ENCODE data around the gene TNFRSF19.

TNFRSF19 gene

GRCh38 chr13:23608701-23609413 is 38.6 kb downstream of the TNFRSF19 start:
- no peak for DNase-seq

DNA sequence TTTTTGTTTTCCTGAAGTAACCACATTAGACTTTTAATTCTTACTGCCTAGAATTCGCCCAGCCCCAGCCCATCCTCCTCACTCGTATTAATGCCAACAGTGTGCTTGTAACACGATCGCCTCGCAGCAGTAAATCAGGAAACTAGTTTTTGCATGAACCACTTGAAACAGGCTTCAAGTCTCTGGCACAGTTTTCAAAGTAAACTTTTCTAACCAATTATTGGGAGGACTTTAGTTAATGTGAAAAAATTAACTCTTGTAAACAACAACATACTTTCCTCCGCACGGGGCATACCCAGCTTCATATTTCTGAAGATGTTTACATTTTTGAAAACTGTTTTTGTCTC is 39.2 kb downstream of the TNFRSF19 start:
- no peak for DNase-seq

DNA sequence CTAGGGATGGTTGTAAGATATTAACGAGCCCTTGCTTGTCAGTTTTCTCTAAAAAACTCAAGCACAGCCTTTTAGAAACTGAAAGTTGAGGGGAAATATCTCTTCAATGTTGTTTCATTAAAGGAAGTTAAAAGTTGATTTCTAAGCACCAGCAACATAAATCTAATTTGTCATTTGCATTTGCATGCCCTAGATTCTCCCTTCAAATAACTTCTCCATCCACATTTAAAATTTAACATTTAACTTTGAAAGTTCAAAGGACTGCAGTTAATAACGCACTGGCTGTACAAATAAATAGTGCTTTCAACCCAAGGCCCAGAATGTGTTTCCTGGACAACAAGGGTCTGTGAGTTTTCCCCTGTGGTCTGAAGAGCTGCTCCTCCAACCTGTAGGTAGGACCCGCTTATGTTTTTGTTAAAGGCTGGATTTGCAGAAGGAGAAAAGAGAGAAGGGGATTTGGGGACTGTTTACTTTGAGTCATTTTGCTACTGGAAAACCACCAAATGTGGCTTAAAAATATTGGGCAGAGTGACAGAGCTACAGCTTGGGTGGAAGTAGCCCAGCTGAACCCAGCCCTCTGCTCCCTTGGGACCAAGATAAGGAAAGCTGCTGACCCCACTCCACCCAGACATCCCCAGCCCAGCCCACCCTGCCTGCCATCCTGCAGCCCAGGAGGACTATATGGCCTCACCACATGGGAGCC is 39.8 kb downstream of the TNFRSF19 start:
- no peak for DNase-seq

DNA sequence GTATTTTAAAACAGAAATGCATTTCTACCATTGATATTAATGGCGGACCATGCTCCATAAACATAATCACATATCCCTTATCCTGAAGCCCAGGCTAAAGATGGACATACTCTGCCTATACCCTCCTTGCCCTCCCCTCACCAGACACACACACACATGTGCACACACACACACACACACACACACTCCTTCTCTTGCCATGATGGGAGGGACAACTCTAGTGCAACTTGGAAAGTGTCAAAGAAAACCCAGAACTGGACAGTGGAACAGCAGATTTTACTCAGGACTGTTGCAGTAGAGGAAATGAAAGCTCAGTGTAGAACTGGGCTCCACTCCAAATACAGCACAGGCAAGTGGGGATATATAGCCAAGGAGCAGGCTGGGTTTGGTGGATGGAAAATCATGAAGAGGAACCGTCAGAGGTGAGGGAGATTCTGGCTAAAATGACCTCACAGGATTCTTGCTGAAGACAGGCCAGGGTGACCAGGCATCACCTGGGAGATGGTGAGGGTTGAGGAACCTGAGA is 40.8 kb downstream of the TNFRSF19 start:
- DNase-seq, result no peak

- DNase-seq, result no peak
Measured at GRCh38 chr13:23612182-23612581, 42.0 kb downstream of the TNFRSF19 start.

DNA sequence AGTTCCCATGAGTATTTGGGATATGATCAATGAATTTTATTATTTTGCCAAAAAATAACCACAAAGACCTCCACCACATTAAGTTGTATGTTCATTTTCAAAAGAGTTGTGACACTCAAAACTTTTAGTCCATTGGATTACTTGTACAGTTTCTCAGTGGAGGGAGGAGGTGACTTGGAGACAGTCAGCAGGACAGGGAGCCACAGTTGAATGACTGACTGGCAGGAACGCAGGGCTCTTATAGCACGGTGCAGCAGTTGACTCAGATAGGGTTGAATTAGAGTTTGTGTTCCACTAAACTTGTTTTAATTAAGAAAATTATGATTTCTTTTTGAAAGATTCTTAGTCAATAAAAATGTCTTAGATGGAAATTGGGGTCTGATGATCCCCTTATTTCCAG is 42.5 kb downstream of the TNFRSF19 start:
- no peak for DNase-seq

DNA sequence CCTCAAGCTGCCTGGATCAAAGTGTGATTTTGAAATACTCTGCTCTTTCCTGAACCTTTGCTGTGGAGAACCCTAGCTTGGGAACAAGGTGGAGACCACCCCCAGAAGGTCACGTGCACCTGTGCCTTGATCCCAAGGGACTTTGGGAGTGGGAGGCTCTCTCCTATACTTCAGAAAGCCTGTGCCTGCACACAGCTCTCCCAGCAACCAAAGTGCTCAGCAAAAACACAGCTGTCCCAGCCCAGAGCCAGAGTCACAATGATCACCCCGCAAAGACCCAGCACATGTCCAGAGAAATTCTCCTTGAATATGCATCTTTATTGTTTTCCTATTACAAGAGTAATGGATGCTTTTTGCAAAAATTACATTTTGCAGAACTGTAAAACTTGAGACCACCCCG is 43.4 kb downstream of the TNFRSF19 start:
- no peak for DNase-seq

GRCh38 chr13:23615395-23616081 is 45.3 kb downstream of the TNFRSF19 start:
- DNase-seq, result no peak

GRCh38 chr13:23616228-23616627 is 46.0 kb downstream of the TNFRSF19 start:
- no peak for DNase-seq

- DNase-seq, result no peak
Measured at GRCh38 chr13:23617551-23618024, 47.4 kb downstream of the TNFRSF19 start.

- DNase-seq, result no peak
Measured at GRCh38 chr13:23618341-23618740, 48.1 kb downstream of the TNFRSF19 start.

- DNase-seq, result no peak
Measured at GRCh38 chr13:23619068-23619855, 49.0 kb downstream of the TNFRSF19 start.

GRCh38 chr13:23620211-23620610 is 50.0 kb downstream of the TNFRSF19 start:
- no peak for DNase-seq

DNA sequence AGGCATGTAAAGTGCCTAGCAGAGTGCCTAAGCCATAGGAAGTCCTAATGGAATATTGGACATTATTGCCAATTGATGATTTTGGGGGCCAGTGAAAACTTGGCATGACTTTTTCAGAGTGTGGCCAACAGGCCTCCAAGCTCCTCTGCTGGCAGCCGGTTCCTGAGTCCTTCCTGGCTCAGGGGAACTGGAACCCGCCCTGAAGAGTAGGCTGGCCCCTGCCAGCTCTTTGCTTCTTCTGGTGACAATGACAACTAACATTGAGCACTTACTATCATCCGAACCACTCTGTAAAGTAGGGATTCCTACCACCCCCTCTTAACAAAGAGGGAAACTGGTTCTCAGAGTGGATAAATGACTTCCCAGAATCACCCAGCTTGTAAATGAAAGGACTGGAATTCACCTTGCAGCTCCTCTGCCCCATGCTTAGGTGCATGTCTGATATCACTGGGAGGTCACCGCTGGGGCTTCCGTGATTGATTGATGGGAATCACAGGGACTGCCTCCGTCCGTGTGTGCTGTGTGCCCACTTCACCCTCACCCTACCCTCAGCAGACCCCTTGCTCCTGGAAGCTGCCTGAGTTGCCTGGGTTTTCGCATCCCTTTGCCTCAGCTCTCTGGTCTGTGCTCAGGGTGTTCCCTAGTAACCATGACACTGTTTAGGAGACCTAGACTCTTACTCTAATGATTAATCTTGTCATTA is 50.6 kb downstream of the TNFRSF19 start:
- DNase-seq, result no peak

DNA sequence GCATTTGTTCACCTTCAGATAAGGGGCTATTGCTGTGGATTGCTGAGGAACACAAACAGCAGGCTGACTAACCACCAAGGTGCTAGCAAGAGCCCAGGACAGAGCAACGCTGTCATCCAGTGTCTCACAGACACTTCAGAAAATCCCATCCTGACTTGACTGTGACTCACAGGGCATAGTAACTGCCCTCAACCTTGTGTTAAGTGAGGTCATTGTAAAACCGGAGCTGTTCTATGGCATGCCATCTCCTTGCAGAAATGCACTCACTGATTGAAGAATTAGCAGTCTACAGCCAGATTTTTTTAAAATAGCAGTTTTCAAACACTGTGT is 51.1 kb downstream of the TNFRSF19 start:
- no peak for DNase-seq

DNA sequence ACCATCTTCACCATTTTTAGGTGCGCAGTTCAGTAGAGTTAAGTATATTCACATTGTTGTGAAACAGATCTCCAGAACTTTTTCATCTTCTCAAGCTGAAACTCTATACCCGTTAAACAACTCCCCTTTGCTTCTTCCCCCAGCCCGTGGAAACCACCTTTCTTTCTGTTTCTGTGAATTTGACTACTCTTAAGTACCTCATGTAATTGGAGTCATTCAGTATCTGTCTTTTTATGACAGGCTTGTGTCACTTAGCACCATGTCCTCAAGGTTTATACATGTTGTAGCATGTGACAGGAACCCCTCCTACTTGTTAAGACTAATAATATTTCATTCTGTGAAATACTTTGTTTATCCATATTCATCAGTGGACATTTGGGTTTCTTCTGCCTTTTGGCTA is 52.8 kb downstream of the TNFRSF19 start:
- DNase-seq, result no peak

DNA sequence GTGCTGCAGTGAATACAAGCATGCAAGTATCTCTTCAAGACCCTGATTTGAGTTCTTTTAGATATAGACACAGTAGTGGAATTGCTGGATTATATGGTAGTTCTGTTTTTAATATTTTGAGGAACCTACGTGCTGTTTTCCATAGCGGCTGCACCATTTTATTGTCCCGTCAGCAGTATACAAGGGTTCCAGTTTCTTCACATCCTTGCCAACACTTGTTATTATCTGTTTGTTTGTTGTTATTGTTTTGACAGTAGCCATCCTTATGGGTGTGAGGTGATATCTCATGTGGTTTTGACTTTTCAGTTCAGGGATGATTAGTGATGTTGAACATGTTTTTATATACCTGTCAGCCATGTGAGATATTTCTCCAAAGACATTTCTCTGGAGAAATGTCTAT is 53.2 kb downstream of the TNFRSF19 start:
- DNase-seq, result no peak

GRCh38 chr13:23626700-23627099 is 56.5 kb downstream of the TNFRSF19 start:
- DNase-seq, result no peak

DNA sequence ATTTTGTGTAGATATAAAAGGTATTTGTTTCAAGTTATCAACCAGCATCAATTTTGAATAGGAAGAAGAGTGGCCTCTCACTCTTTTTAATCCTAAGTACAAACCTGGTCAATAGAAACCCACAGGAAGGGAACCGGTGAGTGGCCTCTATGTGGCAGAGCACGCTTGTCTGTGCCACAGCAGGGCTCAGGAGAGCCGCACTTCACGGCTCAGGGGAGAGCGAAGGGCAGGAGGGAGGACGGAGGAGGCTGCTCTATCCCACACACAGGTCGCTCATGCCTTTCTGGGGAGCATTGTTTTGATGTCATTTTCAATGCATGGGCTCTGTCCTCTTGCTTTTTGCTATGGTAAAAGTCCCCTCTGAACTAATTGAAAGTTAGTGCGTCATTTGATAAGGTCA is 57.2 kb downstream of the TNFRSF19 start:
- no peak for DNase-seq

DNA sequence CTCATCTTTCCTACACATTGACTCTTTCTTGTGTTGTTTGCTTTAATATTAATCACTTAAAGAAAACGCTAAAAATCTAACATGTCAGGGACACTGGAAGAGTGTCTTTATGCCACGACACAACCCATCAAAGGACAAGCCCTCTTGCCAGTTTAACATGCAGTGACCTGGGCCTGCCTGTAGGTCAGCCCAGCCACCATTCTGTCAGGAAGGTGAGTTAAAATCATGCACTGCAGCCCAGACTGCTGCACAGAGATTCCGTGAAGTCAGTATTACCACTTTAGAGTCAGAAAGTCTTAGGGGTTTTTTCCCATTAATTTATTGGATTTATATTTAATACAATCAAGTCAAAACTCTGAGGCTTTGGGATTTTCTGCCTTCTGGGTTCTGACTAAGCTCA is 58.0 kb downstream of the TNFRSF19 start:
- DNase-seq, result no peak

DNA sequence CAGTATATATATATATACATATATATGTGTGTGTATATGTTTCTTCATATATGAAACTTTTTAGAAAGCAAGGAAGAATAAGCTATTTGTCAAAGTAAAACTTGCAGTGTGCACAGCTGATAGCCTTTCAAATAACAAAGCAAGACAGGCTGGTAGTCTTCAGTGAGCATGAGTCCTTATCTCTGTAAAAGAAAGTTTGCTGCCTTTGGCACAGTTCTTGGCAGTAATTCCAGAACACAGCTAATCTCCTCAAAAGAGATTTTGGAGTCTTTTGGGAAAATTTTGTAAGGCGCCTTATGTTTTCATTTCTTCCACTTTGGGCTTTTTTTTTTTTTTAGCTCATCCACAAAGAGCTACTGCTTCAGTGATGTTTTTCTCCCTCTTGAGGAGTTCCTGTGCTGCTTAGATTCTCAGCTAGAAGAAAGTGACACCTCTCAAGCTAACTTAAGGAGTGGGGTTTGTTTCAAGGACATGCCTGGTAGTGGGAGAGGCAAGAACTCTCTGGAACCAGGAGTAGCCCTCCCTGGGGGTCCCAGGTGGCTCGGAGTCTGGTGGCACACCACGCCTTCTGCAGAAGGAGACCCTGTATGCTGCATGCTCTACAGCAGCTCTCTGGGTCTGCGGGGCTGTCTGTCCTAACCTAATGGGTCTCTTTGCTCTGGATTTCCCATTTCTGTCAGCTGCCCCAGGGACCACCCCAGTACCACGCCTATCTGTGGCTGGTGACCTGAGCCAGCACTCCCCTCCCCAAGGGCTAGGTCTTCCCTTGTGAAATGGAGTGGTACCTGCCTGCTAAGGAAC is 58.8 kb downstream of the TNFRSF19 start:
- no peak for DNase-seq
